IPS DF 19.7 (cell line): ENCODE results near the gene MPP3.

Source experiments
- DNase-seq: peaks from one replicate; pipeline ENCODE4 v3.0.0-alpha.2; 2013; ENCODE audit warnings: low read depth, low spot score

The MPP3 gene

GRCh38 chr17:43832168-43832975, 574 bp downstream of the MPP3 start:
- no peak for DNase-seq

GRCh38 chr17:43831633-43832032, 1.3 kb downstream of the MPP3 start:
- no peak for DNase-seq

- DNase-seq: no peak
Observed at GRCh38 chr17:43830510-43831140, 2.3 kb downstream of the MPP3 start.

- no peak for DNase-seq
Observed at GRCh38 chr17:43829738-43830137, 3.2 kb downstream of the MPP3 start.

GRCh38 chr17:43827596-43827995, 5.3 kb downstream of the MPP3 start:
- DNase-seq: no peak

- no peak for DNase-seq
Observed at GRCh38 chr17:43826206-43826605, 6.7 kb downstream of the MPP3 start.

GRCh38 chr17:43825567-43825966, 7.4 kb downstream of the MPP3 start:
- no peak for DNase-seq

DNA sequence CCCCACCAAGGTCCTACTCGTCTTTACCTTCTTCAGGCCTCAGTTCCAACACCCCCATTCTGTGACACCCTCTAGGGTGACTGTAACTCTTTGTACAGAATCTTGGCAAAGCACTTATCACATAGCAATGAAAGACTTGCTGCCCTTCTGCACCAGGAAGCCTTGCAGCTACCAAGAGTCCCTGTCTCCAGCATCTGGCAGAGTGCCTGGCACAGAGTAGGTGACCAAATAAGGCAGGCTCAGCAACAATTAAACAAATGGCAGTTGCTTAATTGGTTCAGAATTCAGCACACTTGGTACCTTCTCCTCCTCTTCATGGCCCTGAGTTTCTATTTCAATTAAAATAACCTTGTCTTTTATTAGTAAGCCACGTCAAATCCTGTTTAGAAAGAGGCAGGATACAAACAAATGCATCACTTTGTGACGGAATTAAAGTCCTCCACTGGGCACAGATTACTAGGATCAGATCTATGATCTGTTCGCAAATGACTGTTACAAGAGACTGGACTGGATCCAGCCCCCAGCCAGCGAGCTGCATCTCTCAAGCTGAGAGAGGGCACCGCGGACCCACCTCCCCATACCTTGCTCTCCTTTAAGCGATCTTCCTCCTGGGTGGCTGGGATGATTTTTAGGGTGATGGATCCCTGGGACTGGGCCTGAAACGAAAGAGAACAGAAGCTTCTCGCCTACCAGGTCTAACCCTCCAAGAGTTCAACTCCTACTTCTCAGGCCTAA, 9.4 kb downstream of the MPP3 start:
- DNase-seq: no peak

GRCh38 chr17:43822570-43823190, 10.3 kb downstream of the MPP3 start:
- DNase-seq: no peak

- no peak for DNase-seq
Observed at GRCh38 chr17:43820759-43821158, 12.2 kb downstream of the MPP3 start.

GRCh38 chr17:43818966-43819365, 14.0 kb downstream of the MPP3 start:
- no peak for DNase-seq

DNA sequence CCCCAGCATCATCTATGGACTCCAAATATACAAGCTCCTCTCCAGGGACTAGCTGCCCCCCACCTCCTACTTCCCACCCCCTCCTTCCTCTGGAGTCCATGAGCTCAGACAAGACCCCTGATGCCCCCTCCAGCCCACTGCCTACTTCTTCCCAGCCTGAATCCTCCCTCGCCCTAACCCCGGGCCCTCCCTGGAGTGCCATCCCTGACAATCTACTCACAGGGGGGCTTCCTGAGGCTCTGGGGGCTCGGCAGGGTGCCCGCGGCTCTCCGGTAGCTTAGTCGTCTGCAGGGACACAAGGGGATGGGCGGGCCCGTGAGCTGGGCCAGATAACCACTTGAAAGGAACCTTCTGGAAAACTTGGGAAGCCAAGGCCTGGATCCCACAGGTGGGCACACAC, 15.1 kb downstream of the MPP3 start:
- DNase-seq: no peak

DNA sequence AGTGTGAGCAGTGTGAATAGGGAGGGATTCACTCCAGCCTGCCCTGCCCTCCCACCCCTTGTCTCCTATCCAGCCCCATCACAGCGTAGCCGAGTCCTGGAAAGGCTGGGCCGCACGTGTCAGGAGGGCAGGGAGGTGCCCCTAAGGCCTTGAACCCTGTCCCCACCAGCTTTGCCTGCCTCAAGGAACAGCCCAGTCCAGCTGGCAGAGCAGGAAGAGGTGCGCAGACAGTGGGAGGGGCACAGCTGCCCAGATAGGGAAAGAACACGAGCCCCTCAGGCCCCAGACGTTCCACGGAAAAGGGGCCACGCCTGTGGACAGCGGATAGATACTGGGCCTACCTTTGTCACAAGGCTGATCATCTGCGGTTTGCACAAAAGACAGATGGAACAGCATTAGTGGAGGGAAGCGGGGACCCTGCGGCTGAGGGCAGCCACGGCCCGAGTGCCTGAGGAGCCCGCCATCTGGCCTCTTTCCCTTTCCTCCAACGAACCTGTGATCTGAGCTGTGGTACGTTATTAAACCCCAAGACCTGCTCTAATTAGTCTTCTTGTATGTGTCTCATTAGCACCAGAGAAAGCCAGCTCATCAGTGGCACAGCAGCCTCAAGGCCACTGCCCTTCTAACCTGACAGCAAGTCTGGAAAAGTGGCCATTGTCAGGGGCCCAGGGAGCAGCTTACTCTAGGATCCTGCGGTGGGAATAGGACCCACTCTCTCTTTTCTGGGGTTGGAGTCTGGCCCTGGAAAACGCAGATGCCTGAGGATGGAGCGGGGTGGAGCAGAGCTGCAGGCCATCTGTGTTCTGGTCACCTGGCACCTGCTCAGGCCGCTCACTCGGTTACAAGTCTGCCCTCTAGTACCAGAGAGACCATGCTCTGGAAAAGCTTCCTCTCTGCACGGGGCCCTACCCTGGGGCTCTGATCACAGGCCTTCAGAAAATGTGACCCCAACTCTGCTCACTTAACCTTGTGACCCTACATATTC, 16.3 kb downstream of the MPP3 start:
- no peak for DNase-seq

DNA sequence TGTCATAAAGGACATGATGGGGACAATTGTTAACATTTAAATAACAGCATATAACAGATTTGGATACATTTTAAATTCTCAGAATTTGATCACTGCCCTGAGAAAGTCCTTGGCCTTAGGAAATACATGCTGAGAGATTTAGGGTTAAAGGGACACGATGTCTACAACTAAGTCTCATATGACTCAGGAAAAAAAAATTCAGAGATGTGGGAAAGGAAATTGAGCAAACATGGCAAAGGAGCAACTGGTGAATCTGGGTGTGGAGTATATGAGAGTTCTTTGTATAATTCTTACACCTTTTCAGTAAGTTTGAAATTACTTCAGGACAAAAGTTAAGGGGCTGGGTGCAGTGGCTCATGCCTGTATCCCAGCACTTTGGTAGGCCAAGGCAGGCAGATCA, 18.2 kb downstream of the MPP3 start:
- DNase-seq: no peak

DNA sequence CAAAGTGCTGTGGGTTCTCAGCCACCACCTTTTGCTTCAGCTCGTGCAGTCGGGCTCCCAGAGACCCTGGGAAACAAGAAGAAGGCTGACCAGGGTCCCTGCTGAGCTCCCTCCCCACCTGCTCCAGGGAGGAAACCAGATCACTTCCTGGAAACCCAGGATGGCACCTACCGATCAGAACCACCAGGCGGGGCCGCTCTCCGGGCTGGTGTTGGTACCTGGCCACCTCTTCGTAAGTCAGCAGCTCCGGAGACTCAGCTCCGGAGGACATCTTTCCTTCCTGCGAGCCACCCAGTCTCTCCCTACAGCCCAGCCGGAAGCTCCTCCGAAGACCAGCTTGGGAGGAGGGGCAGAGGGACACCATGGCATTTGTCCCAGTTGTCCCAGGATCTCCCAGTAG, 18.9 kb downstream of the MPP3 start:
- DNase-seq: no peak

GRCh38 chr17:43813386-43813785, 19.6 kb downstream of the MPP3 start:
- DNase-seq: no peak

GRCh38 chr17:43812396-43813265, 20.3 kb downstream of the MPP3 start:
- no peak for DNase-seq

DNA sequence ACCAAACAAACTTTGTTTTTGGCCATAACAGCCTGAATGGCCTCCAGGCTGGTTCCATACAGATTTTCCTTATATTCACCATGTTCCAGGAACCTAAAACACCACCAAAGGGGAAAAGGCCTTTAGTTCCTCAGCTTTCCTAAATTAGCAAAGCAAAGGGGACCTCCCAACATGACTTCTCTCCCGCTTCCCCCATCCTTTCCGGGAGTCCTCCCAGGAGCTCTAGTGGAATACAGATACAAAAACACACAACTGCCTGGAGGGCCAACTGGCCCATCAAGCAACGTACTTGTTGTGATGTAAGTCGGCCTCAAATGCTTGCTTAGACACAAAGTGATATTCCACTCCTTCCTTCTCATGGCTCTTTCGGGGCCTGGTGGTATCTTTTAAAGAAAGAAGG, 22.1 kb downstream of the MPP3 start:
- DNase-seq: no peak

DNA sequence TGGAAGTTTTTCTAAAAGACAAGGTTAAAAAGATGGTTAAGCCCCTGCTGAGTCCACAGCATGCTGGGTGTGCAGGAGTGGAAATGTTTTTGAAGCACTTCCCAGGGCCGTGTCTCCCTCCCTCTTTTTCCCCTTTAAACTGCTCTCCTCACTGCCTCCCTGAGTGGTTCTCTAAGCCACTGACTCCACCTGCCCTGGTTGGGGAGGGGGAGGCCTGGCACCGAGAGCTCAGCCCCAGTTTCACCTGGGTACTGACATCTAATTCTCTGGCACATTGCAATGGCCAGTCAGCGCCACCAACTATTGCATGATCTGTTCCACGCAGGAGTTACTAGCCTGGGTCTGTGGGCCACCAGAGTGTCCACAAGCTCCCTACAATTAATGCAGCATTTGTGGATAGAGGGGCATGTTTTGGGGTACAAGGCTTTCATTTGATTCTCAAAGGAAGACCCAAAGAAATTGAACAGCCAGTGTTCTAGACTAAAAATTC, 22.7 kb downstream of the MPP3 start:
- DNase-seq: no peak

GRCh38 chr17:43809121-43809520, 23.8 kb downstream of the MPP3 start:
- DNase-seq: no peak
